Activated T-cell treated with anti-CD3 and anti-CD28 coated beads for 1 hour (primary cell): ENCODE data around the gene OPRM1.

Experiments
- DNase-seq: peaks from one replicate; pipeline ENCODE4 v3.0.0-alpha.2; 2020; ENCODE audit warnings: low read depth

Gene OPRM1

DNA sequence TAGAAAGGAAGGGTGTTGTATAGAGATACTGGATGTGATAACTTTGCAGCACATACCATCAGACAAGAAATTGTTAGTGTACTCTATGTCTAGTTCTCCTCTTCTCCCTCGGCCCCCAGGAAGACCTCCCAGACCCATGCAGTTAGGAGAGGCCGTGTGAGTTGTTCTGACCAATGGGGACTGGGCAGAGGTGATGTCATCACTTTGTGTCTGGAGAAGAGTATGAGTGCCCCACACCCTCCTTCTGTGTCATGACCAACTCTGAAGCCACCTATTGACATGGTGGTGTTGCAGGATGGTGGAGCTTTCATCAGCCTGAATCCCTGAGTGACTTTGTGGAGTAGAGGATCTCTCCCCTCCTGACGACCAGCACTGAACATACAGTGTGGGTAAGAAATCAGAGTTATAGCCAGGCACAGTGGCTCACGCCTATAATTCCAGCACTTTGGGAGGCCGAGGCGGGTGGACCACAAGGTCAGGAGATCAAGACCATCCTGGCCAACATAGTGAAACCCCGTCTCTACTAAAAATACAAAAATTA is 245.3 kb downstream of the OPRM1 start:
- DNase-seq: no peak

DNA sequence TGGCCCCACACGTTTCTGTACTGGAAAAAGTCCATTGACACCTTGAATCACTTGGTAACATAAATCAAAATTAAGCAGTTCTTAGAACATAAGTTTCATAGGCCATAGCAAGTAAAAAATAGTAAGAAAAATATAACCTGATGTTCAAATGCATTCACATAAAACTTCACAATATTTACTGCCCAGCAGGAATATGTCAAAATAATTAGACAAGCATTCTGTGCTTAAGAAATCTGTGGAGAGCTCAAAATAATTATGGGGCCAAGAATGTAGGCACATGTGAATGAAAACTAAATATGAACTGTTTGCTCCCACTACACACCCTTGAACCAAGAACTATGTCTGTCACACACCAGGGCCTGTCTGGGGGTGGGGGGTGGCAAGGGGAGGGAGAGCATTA is 246.8 kb downstream of the OPRM1 start:
- no peak for DNase-seq

DNA sequence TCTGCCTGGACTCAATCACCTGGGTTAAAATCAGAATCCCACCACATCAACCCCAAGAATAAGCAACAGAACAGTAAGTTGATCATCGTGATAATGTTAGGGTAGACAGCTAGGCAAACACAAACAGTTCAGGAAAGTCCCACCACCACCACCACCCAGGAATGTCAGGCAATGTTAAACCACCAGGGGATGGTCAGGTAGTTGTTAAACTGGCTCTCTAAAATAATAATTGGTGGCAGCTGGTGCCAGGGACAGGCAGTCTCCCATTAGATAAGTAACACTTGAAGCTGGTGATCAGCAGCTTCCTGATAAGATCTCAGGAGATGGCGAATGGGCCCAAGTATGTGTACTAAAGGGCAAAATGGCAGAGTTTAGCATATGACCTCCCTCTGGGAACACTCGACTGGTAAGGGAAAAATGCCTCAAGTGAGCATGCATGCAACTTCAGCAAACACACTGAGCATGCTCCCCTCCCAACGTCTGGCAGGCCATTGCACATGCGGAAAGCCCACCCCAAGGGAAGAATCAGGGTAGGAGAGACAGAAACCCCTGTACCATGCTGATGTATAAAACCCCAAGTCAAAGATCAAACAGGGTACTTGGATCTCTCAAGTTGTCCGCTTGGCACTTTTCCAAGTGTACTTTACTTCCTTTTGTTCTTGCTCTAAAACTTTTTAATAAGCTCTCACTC is 250.9 kb downstream of the OPRM1 start:
- no peak for DNase-seq

DNA sequence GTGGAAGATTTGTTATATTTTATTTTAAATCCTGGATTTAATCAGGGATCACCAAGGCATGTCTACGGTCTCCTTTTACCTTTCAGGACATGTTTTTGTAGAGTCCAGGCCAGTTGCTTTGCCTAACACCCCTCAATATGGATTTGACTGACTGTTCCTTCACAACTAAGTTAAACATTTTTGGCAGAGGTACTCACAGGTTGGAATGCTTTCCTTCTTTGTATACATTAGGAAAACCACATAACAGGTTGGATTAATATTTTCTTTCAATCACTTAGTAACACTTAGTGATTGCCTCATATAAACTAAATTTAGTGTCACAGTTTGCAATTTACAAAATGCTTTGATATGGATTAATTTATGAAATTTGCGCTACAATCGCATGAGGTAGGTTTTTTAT is 253.0 kb downstream of the OPRM1 start:
- no peak for DNase-seq

- no peak for DNase-seq
Observed at GRCh38 chr6:154292855-154293519, 253.9 kb downstream of the OPRM1 start.

GRCh38 chr6:154295733-154296132 is 256.7 kb downstream of the OPRM1 start:
- no peak for DNase-seq
